NCI-H128 (cell line): Measurements from ENCODE around the gene TECPR2.
"Not testable (repeated sequence)": the region's sequence is repeated elsewhere in the genome, so short reads cannot be mapped to it uniquely, and the experiment has no call there.

Experiments used
- DNase-seq: peaks from one replicate; lab custom pipeline; 2025; ENCODE audit not compliant: unreplicated experiment; lab: John Stamatoyannopoulos, UW

TECPR2 gene

GRCh38 chr14:102362545-102363181 is at the start of gene TECPR2, which contains the start of gene CINP:
Gene TECPR2, plus strand, starts transcription at chr14:102362941. Its CDS starts 13,781 bp downstream, at chr14:102376722.
Gene CINP, minus strand, starts transcription at chr14:102362890. Its CDS starts 39 bp downstream, at chr14:102362851.
- peak; percentile 94 for DNase-seq

GRCh38 chr14:102314242-102315011 is 48.3 kb upstream of the TECPR2 start:
- DNase-seq = peak; percentile 67

- DNase-seq = no peak
Measured at GRCh38 chr14:102315121-102315520, 47.6 kb upstream of the TECPR2 start.

DNA sequence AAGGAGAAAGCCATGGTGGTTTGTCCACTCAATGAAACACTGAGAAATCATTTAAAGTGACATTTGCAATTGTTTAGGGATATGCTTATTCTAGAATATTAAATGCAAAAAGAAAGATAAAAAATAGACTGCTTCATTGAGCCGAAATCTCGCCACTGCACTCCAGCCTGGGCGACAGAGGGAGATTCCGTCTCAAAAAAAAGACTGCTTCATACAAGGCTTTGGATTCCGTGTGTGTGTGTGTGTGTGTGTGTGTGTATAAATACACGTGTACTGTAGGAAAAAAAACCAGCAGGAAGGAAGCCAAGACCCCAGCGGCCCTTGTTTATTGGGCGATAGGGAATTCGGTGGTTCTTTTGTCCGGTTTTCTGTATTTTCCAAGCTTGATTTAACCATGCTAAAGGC is 46.4 kb upstream of the TECPR2 start:
- DNase-seq = no peak

- DNase-seq = peak; percentile 79
Measured at GRCh38 chr14:102316743-102317563, 45.8 kb upstream of the TECPR2 start.

DNA sequence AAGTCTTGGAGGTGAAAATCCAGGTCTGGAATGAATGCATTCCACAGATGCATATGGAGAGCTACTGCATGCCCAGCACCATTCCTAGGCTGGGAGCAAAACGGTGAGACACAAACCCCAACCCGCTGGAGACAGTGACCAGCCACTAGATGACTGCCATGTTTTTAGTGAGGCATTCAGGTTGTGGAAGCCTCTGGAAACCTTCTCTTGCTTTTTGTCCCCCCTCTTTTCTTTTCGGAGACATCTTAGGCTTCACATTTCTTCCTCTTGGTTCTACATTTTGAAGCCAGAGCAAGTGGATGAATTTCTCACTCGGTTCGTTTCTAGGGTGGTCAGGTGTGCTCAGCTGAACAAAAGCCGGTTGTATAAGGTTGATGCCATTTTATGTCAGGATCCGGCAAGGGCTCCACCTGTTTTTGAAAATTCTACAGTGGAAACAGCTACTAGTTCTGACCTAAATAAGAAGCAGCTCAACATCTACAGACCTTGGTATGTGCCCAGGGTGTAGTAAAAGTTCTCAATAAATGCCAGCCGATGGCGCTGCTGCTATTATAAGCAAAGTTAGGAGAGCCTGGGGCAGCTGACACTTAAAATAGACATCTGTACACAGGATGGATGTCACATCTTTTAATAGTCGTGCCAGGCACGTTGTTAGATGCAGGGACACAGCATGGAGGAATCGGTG is 45.0 kb upstream of the TECPR2 start:
- DNase-seq = peak; percentile 49

DNA sequence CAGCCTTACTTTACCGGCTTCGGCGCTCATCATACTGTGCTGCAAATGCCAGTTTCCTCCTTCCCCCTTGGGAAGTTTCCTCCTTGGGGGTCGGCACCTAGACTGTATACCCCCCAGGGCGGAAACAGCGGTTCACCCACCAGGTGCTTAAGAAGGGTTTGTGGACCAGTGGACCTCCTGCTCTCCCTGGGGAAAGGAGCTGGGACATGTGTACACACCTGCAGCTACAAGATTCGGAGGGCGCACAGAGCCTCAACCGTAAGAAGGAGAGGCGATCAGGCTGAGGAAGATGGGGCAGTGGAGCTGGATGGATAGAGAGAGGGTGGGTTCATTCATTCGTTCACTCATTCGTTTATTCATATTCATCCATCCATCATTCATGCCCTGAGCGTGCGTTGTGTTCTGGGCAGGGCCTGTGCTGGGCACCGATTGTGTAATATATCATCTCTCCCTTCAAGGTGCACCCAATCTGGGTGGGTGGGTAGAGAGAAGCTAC is 43.9 kb upstream of the TECPR2 start:
- no peak for DNase-seq

DNA sequence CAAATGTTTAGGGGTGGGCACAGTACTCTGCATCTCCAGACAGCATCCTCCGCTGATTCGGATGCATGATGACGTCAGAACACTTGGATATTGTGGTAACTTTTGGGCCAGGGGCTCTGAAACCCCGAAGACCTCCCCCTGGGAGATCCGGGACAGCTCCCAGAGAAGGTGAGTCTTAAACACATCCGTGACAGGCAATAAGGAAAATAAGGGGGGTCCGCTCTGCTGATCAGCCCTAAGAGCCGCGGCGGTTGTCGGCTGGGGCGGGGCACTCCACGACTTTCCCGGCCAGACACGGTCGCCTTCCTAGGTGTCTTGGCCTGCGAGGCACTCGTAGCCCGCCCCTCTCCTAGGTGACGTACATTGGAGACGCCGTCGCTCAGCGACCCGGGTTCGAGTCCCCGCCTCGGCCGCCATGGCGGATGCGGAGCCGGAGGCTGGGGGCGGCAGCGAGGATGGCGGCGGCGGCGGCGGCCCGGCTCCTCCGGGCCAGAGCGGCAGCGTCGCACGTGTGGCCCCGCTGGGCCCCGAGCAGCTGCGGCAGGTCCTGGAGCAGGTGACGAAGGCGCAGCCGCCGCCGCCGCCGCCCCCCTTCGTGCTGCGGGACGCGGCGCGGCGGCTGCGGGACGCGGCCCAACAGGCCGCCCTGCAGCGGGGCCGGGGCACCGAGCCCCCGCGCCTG is 43.2 kb upstream of the TECPR2 start, which contains the start of gene ZNF839:
Gene ZNF839 (plus strand): TSS at position 396 of the 682 bp plus-strand sequence. CDS start 20 bp downstream, at position 416.
- DNase-seq = peak; percentile 80

DNA sequence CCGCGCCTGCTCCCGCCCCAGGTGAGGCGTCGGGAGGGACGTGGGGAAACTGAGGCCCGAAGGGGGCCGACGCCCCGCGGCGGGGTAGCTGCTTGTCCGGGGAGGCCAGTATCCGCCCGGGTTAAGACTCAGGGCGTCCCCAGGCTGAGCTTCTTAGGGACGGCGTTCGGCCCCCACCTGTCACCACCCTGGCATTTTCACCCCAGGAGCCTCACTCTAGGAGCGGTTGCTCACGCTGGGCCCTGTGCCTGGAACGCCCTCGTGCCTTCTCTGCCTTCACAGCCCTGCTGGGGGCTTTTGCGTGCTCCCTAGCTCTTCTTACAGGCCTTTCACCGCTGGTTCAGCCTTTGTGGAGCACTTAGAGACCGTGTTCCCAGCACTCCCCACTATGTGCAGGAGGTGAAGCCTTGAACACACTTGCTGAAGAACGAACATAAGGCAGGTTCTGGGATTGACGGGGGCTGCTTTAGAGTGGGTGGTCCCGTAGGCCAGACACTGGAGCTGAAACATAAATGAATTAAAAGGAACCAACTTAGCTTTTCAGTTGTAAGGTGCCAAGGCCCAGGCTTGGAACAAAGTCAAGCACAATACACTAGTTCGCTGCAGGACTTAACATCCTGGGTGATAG is 42.6 kb upstream of the TECPR2 start:
- no peak for DNase-seq

DNA sequence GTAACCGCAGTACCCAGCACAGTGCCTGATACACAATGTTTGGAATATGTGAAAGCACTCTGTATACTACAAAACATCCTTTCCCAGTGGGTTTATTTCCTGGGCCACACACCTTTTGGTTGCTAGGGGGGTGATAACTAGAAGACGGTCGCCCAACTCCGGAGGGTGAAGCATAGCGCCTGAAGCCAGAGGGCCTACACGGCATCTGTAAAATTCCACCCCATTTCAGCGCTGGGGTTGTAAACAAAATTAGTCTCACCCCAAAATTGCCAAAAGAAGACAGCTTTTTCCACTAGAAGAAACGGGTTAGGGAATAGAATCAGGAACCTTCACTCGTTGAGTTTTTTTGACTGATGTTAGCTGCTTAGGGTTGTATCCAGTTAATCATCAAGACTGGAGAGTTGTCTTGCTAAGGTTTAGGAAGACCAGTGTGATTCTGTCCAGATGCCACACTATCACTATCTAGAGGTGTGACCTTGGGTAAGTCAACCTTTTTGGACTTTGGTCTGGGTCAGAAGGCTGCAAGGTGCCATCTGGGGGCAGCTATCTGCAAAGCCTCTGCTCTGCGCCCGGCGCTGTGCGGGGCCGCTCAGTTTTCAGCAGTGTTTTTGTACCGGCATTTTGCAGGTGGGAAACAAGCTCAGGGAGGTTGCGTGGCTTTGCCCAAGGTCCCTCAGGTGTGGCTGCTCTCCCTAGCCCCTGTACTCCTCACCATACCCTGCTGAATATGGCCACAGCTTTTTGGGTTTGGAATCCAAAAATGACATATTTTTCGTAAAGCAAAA is 41.9 kb upstream of the TECPR2 start:
- no peak for DNase-seq

DNA sequence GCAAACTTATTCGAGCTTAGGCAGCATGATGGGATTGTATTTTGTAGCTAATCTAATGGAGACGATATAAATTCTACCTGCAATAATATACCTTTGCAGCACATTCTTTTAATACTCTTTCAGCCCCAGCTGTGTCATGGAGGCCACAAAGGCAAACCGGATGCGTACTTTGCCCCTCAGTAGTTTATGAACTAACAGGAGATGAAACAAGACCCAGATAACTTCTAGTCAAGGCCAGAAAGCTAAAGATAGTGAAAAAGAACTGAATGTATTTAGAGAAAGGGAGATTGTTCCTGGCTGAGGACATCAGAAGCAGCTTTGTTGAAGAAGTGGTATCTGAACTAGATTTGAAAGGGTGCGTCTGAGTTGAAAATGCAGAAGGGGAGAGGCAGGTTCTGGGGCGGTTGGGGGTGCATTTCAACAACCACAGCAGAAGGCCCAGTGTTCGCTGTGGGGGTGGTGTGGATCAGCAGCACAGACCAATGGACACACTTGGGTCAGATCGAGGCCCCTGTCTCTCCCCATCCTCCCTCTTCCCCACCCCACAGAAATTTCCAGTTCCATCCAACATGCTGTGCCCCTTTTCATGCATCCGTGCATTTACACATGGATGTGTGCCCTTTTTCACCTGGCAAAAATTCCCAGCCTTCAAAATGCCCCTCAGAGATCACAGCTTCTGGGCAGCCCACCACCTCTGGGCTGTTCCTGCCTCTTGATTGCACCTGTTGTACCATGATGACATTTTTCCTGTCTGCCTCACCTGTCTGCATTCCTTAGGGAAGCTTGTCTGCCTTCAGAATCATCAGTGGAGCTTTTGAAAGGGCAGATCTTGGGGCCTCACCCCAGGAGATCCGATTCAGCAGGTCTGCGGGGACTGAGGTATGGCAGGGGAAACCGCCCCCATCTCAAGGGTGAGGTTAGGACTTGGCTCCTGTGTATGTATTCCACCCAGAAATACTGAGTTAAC is 41.0 kb upstream of the TECPR2 start:
- no peak for DNase-seq

DNA sequence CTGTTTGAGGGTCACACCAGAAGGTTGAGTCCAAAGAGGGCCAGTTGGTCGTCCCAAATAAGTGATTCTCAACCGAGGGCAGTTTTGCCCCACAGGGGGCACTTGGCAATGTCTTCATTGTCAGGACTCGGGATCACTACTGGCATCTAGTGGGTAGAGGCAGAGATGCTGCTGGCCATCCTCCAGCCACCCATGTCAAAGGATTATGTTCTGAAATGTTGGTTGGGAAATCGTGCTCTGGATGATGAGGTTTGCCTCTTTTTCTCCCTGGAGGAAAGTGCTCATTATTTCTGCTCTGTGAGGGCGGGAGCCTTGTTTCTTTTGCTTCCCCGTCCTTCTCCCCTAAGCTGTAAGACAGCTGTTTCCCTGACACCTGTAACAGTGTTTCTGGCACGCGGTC is 39.6 kb upstream of the TECPR2 start:
- DNase-seq = peak; percentile 7

- DNase-seq = no peak
Measured at GRCh38 chr14:102325791-102326345, 36.9 kb upstream of the TECPR2 start.

GRCh38 chr14:102326583-102326982 is 36.2 kb upstream of the TECPR2 start:
- DNase-seq = no peak

DNA sequence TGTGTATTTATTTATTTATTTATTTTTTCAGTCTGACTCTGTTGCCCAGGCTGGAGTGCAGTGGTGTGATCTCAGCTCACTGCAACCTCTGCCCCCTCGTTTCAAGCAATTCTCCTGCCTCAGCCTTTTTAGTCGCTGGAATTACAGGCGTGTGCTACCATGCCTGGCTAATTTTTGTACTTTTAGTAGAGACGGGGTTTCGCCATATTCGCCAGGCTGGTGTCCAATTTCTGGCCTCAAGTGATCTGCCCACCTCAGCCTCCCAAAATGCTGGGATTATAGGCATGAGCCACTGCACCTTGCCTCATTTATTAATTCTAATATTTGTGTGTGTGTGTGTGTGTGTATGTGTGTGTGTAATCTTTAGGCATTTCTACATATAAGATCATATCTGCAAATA is 33.4 kb upstream of the TECPR2 start:
- not testable (repeated sequence) for DNase-seq

- DNase-seq = no peak
Measured at GRCh38 chr14:102330806-102331205, 31.9 kb upstream of the TECPR2 start.

GRCh38 chr14:102333390-102333789 is 29.4 kb upstream of the TECPR2 start:
- DNase-seq = no peak
